Forelimb muscle (tissue), 1 donor: ENCODE measurements around the gene SLC6A8. TPM values are rescaled to one million over a fixed set of nuclear protein-coding genes. Genes with fewer than 3 reads are reported as not detected.
A peak's percentile ranks its signal among the peaks of the same experiment; 100 is the strongest.
"Not testable (repeated sequence)": the region's sequence is repeated elsewhere in the genome, so short reads cannot be mapped to it uniquely, and the experiment has no call there.

Experiments used
- DNase-seq: peaks from one replicate; pipeline ENCODE4 v3.0.0-alpha.2; 2013; ENCODE audit warnings: low read depth
- polyA plus RNA-seq: library from polyadenylated mRNA; unstranded; fragments of 120-200 nt; gene quantifications from one replicate; pipeline ENCODE4 v1.2.1, GENCODE V29; 2013; ENCODE audit not compliant: insufficient read length

SLC6A8 gene
- polyA plus RNA-seq, 1 donor = 40.6 TPM

DNA sequence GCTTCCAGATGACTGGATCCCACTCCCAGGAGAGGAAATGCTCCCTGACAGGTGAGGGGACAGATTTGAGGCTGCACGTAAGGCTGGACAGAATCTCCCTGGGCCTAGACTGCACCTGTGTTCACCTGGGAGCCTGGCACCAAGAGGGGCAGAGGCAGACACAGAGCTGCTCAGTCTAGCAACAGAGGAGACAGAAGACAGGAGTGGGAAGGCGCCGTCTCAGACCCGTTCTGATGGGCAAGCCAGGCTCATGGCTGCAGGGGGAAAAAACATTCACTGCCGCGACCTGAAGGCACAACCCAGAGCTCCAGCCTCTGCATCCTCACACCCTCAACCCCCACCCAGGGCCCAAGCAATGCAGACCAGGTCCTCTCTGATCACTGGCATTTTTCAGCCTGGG lies 19.7 kb downstream of the SLC6A8 start:
- DNase-seq = no peak

DNA sequence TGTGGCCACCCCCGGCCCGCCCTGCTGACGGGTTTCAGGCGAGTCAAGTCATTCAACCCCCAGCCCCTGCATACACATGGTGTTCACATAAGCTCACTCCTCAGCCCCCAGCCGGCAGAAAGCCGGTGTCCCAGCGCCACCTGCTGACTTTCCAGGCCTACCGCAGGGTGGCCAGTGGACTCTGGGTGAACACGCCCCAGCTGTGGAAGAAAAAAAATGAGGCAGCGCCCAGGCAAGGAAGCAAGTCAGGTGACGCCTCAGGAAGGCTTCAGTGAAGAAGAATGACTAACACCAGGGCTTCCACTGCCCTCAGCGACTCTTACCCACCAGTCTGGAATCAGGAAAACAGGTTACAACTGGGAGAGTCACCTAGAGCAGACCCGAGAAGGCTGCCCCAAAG lies 20.7 kb downstream of the SLC6A8 start:
- DNase-seq = no peak

DNA sequence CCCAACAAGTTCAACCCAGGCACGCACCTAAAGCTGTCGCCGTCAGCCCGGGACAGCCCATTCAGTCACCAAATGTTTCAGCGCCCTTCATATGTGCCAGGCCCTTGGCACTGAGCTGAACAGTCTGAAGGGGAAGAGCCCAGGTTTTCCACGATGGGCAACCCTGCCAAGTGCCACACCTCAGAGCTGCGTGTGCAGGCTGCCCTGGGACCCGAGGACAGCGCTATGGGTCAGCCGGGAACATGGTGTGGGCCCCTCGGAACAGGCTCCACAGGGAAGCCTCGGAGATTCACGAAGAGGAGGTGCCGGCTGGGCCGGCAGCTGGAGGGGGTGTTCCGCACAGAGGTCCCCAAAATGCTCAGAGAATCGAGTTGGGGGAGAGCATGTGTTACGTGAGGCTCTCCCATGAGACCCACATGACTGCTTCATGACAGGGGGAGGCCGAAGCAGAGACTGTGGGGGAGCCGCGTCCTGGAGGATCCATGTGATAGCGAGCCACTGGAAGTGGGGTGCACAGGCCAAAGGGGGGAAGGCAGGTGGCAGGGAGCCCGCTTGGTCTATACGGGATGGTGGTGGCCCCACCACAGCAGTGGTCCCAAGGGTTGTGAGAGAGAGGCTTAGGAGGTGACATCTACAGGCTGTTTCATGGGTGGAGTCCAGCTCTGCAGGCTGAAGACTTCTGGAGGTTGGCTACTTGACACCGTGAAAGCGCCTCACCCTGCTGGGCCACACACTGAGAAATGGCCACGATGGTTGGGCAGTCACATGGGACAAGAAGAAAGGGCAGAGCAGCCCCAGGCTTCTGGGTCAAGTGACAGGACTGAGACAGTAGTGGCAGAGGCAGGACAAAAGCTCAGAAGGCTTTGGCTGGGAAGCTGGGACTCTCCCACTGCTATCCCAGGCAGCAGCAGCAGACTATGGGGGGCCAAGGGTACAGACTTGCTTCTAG lies 22.3 kb downstream of the SLC6A8 start:
- DNase-seq = no peak

DNA sequence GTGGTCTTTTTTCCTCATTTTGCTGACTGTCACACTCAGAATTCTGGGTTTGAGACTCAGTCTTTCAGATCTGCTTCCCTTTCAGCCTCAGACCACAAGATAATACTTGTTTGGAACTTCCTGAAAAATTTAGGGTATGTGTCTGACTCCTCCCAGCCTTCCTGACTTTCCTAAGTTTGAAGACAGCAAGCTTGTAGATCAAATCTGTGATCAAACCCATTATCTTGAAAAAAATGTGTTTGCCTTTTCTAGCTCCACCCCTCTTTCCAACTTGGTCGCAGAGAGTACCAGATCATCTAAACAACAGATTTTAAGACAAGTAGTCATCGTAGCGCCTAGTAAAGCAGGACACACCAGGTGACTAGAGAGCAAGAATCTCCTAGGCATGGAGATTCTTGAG lies 26.5 kb downstream of the SLC6A8 start:
- no peak for DNase-seq

DNA sequence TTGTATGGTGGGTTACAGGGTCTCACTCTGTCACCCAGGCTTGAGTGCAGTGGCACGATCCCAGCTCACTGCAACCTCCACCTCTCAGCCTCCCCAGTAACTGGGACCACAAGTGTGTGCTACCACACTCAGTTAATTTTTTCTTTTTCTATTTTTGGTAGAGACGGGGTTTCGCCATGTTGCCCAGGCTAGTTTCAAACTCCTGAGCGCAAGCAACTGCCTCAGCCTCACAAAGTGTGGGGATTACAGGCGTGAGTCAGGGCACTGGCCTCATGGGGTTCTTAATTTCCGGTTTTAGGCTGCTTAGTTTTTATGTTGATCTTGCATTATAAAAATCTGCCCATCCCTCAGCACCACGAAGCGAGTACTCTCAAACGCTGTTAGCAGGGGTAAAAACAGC lies 29.7 kb downstream of the SLC6A8 start:
- no peak for DNase-seq

DNA sequence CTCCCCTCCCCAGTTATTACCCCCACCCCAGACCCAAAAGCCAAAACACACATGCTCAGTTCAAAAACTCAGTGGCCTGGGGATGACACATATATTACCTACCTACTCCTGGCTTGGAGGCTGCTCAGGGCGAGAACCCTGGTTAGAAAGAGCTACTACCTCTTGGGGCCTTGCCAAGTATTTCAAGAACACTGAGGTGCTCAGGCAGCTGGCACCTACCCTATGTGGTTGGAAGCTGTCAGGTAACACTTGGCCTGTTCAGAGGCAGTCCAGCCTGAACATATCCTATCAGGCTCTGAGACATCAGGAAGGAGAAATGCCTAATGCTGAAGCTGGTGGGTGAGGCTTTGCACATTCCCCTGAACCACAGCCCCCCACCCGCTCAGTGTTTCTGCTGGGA lies 31.5 kb downstream of the SLC6A8 start:
- DNase-seq = no peak

DNA sequence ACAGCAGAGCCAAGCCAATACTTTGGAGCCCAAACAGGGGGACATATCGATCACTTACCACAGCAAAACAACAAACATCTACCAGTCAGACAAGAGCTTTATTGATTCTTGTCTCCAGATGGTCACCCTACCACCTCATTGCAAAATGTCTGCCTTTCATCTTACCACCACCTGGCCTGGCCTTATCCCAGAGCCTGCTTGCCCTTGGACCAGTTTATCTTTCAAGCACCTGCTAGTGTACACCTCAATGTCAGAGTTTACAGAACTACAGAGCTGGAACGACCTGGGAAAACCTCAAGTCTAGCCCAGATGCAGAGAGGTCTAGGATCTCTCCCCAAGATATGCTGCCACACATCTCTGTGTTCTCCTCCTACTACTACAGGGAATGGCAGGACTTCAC lies 32.0 kb downstream of the SLC6A8 start:
- DNase-seq = no peak

DNA sequence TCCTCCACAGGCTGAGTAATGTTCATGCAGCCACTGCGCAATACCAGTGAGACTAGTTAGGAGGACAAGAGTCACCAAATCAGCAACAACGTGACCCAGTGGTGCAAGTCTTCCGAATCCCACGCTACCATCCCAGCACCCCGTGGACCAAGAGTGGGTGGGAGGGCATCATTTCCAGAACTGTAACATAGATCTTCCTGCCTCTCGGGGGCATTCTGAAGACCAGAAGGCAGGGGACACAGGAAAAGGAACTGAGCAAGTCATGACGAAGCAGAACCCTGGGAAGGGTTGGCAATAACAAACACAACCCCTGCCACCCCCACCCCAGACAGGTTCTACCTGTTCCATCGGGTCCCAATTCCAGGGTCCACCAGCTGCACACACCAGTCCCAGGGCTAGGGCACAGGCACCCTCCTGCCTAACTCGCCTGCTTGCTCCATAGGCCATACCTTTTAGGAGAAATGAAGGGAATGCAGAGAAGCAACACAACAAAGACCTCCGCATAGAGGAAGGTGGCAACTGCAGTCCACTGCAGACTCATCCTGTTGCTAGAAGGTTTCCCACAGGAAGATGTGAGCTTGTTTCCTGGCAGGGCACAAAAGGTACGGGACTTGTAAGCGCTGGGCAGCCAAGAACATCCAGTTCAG lies 35.1 kb downstream of the SLC6A8 start:
- DNase-seq = no peak

DNA sequence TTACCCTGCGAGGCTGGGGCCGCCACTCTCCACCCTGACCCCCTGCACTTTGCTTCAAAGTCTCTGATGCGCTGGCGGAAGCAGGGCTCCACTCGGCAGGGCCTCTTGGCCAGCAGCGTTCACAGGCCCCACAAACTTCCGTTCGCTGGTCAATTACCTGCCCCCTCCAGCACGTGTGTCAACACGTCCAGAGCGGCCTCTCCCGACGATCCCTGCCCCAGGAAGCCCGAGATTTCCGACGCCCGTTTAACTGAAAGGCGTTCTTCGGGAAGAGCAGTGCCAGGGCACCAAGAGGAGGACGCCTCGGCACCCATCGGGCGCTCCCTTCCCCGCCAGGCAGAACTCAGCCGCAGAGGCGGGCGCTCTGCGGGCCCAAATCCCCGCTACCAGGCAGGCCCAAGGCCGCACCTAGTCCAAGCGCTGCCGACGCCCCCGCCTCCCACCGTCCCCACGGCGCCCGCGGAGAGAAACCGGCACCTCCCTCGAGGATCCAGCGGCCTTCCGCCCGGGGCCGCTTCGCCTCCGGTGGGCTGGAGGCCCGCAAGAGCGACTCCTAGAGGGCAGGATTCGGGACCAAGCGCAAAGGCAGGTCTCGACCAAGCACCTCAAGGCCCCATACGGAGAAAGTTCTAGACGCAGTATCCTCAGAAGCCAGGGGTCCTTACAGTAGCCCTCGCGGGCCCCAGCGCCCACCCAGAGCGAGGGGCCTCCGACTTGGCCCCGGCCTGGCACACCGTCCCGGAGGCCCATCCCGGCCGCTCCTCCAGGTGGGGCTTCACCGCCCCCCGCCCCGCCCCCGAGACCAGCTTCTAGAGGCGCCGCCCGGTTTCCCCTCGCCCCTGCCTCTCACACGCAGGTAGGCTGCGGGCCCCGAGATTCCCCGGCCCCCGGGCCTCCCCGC lies 35.9 kb downstream of the SLC6A8 start:
- DNase-seq = no peak

DNA sequence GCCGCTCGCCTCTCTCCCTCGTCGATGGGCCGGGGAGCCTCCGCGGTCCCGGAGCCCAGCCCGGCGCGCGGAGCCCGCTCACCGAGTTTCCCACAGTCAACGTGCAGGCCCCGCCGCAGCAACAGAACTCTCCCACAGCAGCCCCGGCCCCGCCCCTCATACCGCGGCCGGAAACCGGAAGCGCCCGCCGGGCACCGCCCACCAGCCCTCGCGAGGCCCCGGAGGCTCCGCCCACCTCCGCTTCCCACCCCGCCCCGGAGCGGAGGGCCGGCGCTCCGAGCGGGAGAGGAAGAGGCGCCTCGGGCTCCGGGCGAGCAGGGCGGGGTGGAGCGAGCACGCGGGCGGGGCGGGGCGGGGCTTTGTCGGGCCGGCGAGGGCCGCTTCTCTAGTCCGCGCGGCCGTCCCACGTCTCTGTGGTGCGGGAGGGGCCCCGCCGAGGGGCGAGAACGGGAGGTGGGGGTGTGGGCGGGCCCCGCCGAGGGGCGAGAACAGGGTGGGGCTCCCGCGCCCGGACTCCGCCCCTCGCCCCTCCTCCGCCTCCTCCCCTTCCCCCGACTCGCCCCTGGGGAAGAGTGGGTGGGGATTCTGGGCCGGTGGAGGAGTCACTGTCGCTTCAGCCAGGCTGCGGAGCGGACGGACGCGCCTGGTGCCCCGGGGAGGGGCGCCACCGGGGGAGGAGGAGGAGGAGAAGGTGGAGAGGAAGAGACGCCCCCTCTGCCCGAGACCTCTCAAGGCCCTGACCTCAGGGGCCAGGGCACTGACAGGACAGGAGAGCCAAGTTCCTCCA lies 36.7 kb downstream of the SLC6A8 start, which contains the start of the genes ABCD1 and BCAP31:
Gene ABCD1, plus strand, starts transcription at position 605 of the 787 bp plus-strand sequence. CDS start 411 bp downstream, outside the sequence.
Gene BCAP31, minus strand, starts transcription at position 136 of the 787 bp plus-strand sequence. CDS start 1,143 bp downstream, outside the sequence.
- DNase-seq = peak; percentile 45

DNA sequence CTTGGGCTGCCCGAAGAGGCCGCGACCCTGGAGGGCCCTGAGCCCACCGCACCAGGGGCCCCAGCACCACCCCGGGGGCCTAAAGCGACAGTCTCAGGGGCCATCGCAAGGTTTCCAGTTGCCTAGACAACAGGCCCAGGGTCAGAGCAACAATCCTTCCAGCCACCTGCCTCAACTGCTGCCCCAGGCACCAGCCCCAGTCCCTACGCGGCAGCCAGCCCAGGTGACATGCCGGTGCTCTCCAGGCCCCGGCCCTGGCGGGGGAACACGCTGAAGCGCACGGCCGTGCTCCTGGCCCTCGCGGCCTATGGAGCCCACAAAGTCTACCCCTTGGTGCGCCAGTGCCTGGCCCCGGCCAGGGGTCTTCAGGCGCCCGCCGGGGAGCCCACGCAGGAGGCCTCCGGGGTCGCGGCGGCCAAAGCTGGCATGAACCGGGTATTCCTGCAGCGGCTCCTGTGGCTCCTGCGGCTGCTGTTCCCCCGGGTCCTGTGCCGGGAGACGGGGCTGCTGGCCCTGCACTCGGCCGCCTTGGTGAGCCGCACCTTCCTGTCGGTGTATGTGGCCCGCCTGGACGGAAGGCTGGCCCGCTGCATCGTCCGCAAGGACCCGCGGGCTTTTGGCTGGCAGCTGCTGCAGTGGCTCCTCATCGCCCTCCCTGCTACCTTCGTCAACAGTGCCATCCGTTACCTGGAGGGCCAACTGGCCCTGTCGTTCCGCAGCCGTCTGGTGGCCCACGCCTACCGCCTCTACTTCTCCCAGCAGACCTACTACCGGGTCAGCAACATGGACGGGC lies 37.5 kb downstream of the SLC6A8 start:
- DNase-seq = no peak

DNA sequence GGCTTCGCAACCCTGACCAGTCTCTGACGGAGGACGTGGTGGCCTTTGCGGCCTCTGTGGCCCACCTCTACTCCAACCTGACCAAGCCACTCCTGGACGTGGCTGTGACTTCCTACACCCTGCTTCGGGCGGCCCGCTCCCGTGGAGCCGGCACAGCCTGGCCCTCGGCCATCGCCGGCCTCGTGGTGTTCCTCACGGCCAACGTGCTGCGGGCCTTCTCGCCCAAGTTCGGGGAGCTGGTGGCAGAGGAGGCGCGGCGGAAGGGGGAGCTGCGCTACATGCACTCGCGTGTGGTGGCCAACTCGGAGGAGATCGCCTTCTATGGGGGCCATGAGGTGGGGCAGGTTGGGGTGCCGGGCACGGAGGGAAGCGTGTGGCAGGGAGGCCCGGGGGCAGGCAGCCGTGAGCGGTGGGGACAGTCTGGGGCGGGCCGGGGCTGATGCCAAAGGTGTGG lies 38.1 kb downstream of the SLC6A8 start:
- DNase-seq = no peak

DNA sequence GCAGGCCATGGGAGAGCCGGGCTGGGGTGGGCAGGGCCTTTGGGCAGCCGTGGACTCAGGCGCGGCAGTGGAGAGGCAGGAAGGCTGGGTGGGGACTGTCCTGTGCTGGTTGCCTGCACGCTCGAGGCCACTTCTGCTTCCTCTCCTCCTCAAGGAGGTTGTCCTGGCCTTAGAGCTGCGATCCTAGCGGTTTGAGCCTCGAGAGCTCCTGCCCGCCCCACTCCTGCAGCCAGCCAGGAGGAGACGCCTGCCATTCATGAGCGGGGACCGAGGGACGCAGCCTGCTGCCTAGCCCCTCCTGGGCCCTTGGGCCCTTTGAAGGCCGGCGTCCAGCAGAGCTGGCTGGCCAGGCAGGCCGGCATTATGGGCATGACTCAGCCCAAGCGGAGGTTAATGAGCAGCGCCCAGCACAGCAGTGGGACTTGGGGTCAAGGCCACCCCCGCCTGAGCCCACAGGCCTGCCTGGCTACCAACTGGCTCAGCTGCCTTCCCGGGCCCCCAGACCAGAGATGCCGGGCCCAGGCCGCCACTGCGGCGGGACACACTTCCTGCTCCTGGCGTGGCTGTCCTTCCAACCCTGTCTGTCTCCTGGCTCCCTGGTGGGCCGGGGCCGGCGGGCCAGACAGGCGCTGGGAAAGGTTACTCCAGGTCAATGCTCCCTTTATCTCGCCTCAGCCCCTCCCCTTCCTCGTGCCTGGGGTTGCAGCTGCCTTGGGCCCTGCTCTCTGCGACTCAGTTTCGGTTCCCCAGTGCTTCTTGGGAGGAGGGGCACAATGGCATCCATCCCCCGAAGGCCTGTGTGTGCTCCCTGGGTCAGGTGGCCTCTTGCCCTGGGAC lies 38.8 kb downstream of the SLC6A8 start:
- no peak for DNase-seq

DNA sequence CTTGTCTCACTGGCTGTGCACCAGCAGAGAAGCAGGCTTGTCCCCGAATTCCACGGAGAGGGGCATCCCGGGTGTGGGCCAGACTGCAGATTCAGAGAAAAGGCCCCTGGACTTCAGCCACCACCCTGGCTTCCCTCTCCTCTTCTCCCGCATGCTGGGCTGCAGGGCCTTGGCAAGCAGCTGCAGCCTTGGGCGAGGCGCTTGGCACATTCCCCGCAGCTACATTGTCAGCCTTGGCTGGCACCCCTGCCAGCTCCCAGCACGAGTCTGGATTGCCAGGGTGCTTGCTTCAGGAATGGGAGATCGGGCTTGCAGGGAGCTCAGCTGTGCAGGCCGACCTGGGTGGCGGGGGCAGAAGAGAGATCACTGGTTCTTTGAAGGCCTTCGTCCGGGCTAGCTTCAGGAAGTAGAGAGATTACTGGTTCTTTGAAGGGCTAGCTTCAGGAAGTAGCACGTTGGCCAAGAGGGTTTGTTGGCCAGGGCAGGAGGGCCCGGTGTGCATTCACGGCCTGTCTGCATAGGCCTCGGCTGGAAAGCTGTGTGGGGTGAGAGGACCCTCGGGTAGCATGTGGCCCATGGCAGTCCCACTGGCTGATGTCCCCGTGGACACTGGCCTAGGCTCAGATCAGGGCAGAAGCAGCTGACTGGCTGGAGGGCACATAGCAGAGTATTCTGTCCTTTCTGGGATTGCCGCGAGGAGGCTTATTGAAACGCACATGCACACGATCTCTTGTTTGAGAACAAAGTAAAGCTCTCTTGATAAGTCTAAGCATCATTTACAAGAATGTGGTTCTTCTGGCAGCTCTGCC lies 39.6 kb downstream of the SLC6A8 start:
- DNase-seq = no peak

DNA sequence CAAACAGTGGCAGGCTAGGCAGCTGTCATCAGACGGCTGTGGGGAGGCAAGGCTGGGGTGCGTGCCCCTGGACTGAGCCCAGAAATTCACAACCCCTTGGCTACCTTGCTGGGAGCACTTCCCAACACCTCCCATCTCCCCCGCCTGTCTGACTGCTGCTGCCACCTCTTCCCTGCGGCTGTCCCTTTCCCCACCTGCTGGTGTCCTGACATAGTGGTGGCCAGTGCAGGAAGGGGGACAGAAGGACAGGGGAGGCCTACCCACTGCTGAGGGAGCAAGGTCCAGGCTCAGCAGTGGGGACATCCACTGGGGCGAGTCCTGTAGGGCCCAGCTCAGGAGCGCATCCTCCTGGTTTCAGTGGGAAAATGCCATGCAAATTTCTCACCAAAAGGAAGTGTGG lies 40.4 kb downstream of the SLC6A8 start:
- DNase-seq = no peak

DNA sequence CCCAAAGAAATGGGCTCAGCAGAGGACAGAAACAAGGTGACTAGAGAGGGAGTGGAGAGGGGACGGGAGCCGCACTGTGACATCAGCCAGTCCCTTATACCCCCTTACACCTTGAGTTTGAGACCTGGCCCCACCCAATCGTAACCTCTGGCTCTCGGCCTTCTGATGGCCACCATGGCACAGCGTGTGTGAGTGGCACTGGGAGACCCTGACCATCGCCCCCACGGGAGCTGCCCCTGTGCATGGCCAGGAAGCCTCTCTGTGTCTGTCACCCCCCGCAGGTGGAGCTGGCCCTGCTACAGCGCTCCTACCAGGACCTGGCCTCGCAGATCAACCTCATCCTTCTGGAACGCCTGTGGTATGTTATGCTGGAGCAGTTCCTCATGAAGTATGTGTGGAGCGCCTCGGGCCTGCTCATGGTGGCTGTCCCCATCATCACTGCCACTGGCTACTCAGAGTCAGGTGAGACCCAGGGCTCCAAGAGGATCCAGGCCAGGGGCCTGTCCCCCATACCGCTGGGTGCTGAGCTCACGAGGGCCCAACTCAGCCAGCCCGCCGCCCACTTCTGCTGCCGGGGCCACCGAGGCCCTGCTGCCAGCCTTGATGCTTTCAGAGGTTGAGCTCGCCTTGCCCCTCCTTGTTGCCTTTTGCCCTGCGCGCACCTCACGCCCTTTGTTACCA lies 41.4 kb downstream of the SLC6A8 start:
- DNase-seq = no peak

DNA sequence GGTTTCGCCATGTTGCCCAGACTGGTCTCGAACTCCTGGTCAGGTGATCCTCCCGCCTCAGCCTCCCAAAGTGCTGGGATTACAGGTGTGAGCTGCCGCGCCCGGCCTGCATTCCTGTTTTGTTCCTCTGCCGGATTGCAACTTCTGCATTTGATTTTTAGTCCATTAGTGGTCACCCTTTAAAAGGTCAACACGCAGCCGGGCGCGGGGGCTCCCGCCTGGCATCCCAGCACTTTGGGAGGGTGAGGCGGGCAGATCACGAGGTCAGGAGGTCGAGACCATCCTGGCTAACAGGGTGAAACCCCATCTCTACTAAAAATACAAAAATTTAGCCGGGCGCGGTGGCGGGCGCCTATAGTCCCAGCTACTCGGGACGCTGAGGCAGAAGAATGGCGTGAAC lies 42.4 kb downstream of the SLC6A8 start:
- DNase-seq = not testable (repeated sequence)
